Cardiac muscle cell (in vitro differentiated cells and primary cell): Measurements from ENCODE around the gene SLC35F6. TPM values are rescaled to one million over a fixed set of nuclear protein-coding genes. Genes with fewer than 3 reads are reported as not detected.

Experiments
- DNase-seq, 2 donors: peaks; one replicate each; pipeline versions ENCODE4 v3.0.0 to v3.0.0-alpha.2; 2010 to 2017; ENCODE audit warnings: low read depth in 1 of 2, low spot score in 1 of 2
- H3K27ac ChIP-seq: fragments of 200-600 bp; sonication (generic); 2 replicates; pipeline ENCODE4 v1.5.1; 2016
- H3K27me3 ChIP-seq: fragments of 200-600 bp; sonication (generic); 2 replicates; pipeline ENCODE4 v1.6.0; 2016; ENCODE audit warnings: control low read depth
- H3K36me3 ChIP-seq: fragments of 200-600 bp; sonication (generic); 2 replicates; pipeline ENCODE4 v1.5.1; 2016; ENCODE audit warnings: control low read depth
- H3K4me1 ChIP-seq: fragments of 200-600 bp; sonication (generic); 2 replicates; pipeline ENCODE4 v1.8.1; 2017; ENCODE audit warnings: low read depth, mild to moderate bottlenecking, mixed run types
- H3K4me3 ChIP-seq: fragments of 200-600 bp; sonication (generic); 2 replicates; pipeline ENCODE4 v1.5.1; 2016; ENCODE audit warnings: mild to moderate bottlenecking
- H3K9me3 ChIP-seq: fragments of 200-600 bp; sonication (generic); 2 replicates; pipeline ENCODE4 v1.5.1; 2017; ENCODE audit warnings: low read depth, mild to moderate bottlenecking, control low read depth
- CTCF ChIP-seq: IDR thresholded peaks from 2 replicates; pipeline ENCODE4 v1.5.1; 2012; ENCODE audit warnings: low read depth, mild to moderate bottlenecking, low read length
- polyA plus RNA-seq: library from polyadenylated mRNA; unstranded; fragments of >200 nt; fragmentation: Nextera tagmentation; extraction: Ambion mirVana; gene quantifications from 2 replicates; pipeline ENCODE4 v1.2.1, GENCODE V29; 2016
- total RNA-seq: library from RNA; depleted of rRNA; stranded (reverse); fragments of >200 nt; gene quantifications from 2 replicates; pipeline ENCODE4 v1.2.3, GENCODE V29; 2016

SLC35F6 gene
- 11.2 and 21.4 TPM in 2 replicates for total RNA-seq
- polyA plus RNA-seq, result 4.2 and 7.2 TPM in 2 replicates

GRCh38 chr2:26764078-26764887 is at the start of gene SLC35F6:
TSS of gene SLC35F6 (plus strand) at chr2:26764284. CDS start at chr2:26764350, 66 bp downstream.
- no peaks in the 10 kb centered on the region for H3K9me3 ChIP-seq
- DNase-seq, result peak; percentile 89
- H3K27me3 ChIP-seq, result no peaks in the 10 kb centered on the region
- no peaks in the 10 kb centered on the region for H3K36me3 ChIP-seq
- H3K4me3 ChIP-seq, result peak within 1 kb of the TSS; percentile 71
- H3K27ac ChIP-seq, result no peak within 1 kb of the TSS
- no peak for TF ChIP-seq CTCF
- peaks cover 4% of the 10 kb centered on the region for H3K4me1 ChIP-seq

GRCh38 chr2:26715528-26716270 is 48.4 kb upstream of the SLC35F6 start:
- H3K4me1 ChIP-seq, result peaks cover 24% of the 10 kb centered on the region
- no peaks in the 10 kb centered on the region for H3K9me3 ChIP-seq
- no peaks in the 10 kb centered on the region for H3K27me3 ChIP-seq
- TF ChIP-seq CTCF, result no peak
- H3K27ac ChIP-seq, result no peak overlapping the region
- H3K36me3 ChIP-seq, result no peaks in the 10 kb centered on the region
- no peak overlapping the region for H3K4me3 ChIP-seq
- no peak for DNase-seq

DNA sequence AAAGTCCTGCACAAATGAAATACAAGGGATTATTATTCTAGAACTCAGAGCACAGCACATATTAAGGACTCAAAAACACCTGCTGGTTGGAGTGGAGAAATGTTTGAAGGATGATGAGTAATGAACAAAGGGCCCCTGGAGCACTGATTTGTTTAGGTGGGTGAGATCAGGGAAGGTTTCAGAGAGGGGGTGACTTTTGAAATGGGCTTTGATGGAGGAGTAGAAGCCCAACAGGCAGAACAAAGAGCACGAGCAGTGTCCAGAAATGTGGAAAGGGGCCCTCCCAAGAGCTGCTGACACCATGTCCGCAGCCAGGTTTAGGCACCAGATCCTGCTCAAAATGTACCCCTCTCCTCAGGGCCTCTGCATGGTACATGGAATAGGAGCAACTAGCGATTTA is 47.7 kb upstream of the SLC35F6 start:
- H3K27me3 ChIP-seq, result no peaks in the 10 kb centered on the region
- H3K27ac ChIP-seq, result no peak overlapping the region
- TF ChIP-seq CTCF, result no peak
- no peaks in the 10 kb centered on the region for H3K36me3 ChIP-seq
- DNase-seq, result no peak
- H3K4me1 ChIP-seq, result peaks cover 22% of the 10 kb centered on the region
- no peak overlapping the region for H3K4me3 ChIP-seq
- no peaks in the 10 kb centered on the region for H3K9me3 ChIP-seq

GRCh38 chr2:26716769-26717168 is 47.3 kb upstream of the SLC35F6 start:
- Histone ChIP-seq H3K4me1 (peaks cover 18% of the 10 kb centered on the region), H3K27me3 (no peaks in the 10 kb centered on the region), H3K4me3 (no peak overlapping the region), H3K36me3 (no peaks in the 10 kb centered on the region), H3K27ac (no peak overlapping the region), H3K9me3 (no peaks in the 10 kb centered on the region)
- no peak for DNase-seq
- no peak for TF ChIP-seq CTCF

GRCh38 chr2:26717362-26717761 is 46.7 kb upstream of the SLC35F6 start:
- H3K27me3 ChIP-seq, result no peaks in the 10 kb centered on the region
- no peaks in the 10 kb centered on the region for H3K36me3 ChIP-seq
- DNase-seq, result no peak
- no peaks in the 10 kb centered on the region for H3K9me3 ChIP-seq
- H3K27ac ChIP-seq, result no peak overlapping the region
- no peak overlapping the region for H3K4me3 ChIP-seq
- no peak for TF ChIP-seq CTCF
- H3K4me1 ChIP-seq, result peaks cover 12% of the 10 kb centered on the region
